GM18867 (cell line): ENCODE results near the gene ABCB11.

ENCODE experiments used
- ATAC-seq: cut with Tn5 transposase; IDR thresholded peaks from one replicate; pipeline ENCODE4 v1.9.1; 2021; ENCODE audit warnings: mild to moderate bottlenecking, moderate library complexity; ENCODE audit not compliant: unreplicated experiment

ABCB11 gene

GRCh38 chr2:168981651-168982050, 49.5 kb downstream of the ABCB11 start:
- no peak for ATAC-seq

DNA sequence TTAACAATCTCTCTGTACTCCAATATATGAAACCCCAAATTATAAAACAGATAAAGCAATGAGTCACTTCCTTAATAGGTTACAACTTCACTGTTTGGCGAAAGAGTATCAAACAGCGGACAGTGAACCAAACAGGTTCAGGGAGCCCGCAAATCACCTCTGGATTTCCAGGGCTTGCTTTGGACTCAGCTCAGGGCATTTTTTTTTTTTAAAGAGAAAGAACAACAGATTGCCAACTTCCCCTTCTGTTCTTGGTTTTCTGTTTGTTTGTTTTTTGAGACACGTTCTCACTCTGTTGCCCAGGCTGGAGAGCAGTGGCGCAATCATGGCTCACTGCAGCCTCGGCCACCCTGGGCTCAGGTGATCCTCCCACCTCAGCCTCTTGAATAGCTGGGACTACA, 52.7 kb downstream of the ABCB11 start:
- ATAC-seq, result no peak

GRCh38 chr2:168977608-168978007, 53.5 kb downstream of the ABCB11 start:
- no peak for ATAC-seq

GRCh38 chr2:168976034-168976654, 55.0 kb downstream of the ABCB11 start:
- no peak for ATAC-seq

- no peak for ATAC-seq
These were observed 56.7 kb downstream of the ABCB11 start for GRCh38 chr2:168974428-168974827.

DNA sequence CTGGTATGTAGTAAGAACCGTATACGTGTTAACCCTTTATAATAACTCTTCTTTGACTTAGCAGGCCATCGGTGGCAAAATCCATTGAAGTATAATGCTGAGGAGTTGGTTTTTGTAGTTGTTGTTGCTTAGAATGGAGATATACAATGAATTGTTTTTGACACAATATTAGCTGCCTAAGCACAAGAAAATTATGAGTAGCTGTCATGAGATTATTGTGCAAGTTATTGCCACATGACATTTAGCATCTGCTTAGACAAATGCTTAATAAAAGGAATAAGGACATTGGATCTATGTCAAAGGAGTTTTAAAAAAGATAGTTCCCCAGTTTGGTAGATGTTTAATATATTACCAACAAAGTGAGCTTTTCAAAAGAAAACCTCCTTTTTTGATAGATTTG, 59.9 kb downstream of the ABCB11 start:
- ATAC-seq, result no peak

DNA sequence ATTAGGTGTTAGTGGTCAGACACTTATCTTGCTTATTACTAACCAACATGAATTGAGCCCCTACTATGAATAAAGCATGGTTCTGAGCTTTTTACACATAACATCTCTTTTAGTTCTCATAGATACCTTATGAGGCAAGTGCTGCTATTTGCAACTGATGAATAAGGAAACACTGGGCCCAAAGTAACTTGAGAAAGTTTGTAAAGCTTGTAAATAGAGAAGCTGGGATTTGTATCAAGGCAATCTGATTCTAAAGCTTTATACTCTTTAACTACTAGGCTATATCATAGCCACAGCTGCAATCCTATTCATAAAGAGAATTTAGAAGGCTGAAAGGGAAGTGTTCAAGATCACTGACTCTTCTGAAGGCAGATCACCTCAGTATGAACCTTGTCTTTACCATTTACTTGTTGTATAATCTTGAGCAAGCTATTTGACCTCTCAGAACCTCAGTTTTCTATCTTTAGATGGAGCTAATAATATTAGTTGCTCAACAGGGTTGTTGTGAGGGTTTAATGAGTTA, 60.4 kb downstream of the ABCB11 start:
- no peak for ATAC-seq

- ATAC-seq, result no peak
These were observed 61.3 kb downstream of the ABCB11 start for GRCh38 chr2:168969865-168970264.

DNA sequence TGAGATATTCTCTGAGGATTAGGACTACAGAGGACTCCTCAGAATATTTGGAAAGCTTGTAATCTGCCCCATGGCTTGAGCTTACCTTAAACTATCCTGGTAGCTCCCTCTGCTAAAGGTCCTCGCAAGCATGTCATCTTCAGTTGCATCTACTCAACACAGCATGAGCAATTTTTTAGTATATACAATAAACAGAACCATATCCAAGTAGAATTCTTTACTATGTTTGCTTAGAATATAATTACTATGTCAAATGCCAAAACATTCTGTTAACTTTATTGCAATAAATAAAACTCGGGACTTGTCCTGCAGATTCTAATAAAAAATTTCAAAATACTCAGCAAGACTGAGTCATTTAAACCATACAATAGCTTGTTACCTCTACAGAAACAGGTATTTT, 62.8 kb downstream of the ABCB11 start:
- ATAC-seq, result no peak

DNA sequence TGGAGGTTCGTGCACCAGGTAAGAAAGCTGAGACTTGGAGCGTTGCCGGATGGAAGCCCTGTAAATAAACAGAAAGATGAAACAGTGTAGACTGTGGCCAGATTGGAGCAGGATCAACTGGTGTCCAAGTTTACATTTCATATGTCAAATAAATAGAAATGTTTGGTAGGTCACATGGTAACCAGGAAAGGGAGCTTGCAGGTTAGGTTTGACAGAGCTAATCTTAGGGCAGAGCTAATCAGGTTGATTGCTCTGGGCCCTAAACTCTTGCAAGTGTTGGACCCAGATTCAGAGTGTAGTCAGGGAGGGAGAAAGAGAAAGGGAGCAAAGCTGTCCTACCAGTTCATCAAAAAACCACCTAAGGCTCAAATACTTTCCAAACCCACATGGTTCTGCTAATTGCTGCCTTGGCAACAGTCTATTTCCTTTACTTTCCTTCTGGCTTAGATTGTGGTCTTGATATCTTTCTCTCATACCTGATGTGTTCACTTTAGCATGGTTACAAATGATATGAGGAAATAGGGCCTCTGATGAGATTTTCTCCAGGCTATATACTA, 66.8 kb downstream of the ABCB11 start:
- ATAC-seq, result no peak

GRCh38 chr2:168962636-168963035, 68.5 kb downstream of the ABCB11 start:
- no peak for ATAC-seq

DNA sequence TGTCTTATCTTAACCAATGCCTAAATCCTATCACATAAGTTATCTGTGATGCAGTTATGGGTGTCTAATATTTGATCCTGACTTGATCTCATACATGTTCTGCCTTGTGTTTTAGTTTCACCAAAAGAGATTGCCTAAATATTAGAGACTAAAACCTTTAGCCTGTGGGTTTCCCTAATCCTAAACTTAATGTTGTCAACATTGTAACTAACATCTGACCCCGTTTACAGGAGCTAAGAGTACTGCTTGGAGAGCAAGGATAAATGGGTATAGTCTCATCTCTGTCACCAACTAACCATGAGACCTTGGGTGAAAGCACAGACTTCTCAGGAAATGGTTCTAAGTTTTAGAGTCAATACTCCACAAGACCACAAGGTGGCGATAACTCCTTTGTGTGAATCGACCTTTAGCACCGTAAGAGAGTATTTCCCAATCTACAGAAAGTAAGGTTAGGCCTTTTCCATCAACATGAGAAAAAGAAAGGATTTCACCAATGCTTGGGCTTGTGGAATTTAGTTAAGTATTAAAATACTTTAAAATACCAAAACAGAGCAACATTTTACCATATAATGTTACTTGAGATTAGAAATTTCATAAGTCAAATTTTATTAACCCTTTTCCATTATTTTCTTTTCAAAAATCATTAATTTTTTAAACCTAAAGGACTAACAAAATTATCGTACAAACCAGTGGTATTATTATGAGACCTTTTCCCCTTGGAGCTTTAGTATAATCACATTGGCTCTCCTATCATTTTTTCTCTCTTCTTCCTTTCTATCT, 69.5 kb downstream of the ABCB11 start:
- ATAC-seq, result peak; percentile 92

DNA sequence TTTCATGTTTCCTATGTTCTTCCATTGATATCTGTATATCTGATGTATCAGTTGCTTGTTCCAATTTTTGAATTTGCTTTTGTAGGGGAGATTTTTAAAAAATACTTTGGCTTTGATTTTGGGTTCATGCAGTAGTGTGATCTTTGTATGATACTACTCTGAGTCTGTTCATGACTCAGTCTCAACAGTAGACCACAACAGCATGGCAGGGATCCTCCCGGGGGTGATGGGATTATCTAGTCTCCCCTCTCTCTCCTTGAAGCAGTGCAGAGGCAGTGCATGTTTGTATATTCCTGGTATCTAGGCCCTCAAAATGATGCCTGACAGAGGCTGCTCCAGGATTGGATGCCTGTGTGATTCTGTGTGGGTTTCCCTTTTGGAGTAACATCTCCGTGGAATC, 74.7 kb downstream of the ABCB11 start:
- ATAC-seq, result no peak

DNA sequence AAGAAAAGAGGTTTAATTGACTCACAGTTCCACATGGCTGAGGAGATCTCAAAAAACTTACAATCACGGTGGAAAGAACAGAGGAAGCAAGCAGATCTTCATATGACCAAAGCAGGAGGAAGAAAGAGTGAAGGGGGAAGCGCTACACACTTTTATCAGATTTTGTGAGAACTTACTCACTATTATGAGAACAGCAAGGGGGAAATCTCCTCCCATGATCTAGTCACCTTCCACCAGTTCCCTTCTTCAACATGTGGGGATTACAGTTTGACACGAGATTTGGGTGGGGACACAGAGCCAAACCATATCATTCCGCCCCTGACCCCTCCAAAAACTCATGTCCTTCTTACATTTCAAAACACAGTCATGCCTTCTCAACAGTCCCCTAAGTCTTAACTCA, 75.8 kb downstream of the ABCB11 start:
- ATAC-seq, result no peak

GRCh38 chr2:168954256-168954655, 76.9 kb downstream of the ABCB11 start:
- ATAC-seq, result no peak

- no peak for ATAC-seq
These were observed 78.7 kb downstream of the ABCB11 start for GRCh38 chr2:168952424-168952823.

GRCh38 chr2:168951871-168952270, 79.3 kb downstream of the ABCB11 start:
- ATAC-seq, result no peak

DNA sequence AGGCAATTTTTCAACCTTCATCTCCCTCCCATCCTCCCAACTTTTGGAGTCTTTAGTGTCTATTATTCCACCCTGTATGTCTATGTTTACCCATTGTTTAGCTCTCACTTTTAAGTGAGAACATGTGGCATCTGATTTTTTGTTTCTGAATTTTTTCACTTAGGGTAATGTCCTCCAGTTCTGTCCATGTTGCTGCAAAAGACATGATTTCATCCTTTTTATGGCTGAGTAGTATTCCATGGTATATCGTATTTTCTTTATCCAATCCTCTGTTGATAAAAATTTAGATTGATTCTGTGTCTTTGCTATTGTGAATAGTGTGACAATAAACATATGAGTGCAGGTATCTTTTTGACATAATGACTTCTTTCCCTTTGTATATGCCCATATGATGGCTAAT, 81.8 kb downstream of the ABCB11 start:
- no peak for ATAC-seq

GRCh38 chr2:168948621-168949212, 82.4 kb downstream of the ABCB11 start:
- ATAC-seq, result peak; percentile 63

- no peak for ATAC-seq
These were observed 85.6 kb downstream of the ABCB11 start for GRCh38 chr2:168945508-168945907.

- no peak for ATAC-seq
These were observed 87.1 kb downstream of the ABCB11 start for GRCh38 chr2:168944065-168944464.

DNA sequence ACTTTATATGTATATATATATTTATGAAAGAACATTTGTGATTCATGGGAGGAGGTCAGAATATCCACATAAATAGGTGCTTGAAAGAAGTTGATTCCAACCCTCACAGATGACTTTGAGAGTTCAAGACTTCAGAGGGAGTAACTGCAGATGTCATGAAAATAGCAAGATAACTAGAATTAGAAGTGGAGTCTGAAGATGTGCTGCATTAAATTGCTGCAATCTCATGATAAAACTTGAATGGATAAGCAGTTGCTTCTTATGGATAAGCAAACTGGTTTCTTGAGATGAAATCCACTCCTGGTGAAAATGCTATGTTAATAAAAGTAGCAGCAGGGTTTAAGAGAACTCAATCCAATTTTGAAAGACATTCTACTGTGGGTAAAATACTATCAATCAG, 89.8 kb downstream of the ABCB11 start:
- ATAC-seq, result no peak
